Activated T-helper 1 cell treated with Interleukin-2 at 50 U/mL for 16 hours (primary cell): ENCODE results near the gene CUZD1.

ENCODE experiments used
- DNase-seq: peaks from one replicate; pipeline ENCODE4 v3.0.0-alpha.2; 2020; ENCODE audit warnings: low read depth

Gene CUZD1

GRCh38 chr10:122814493-122814892, 31.2 kb downstream of the CUZD1 start:
- no peak for DNase-seq

- DNase-seq, result no peak
These were observed 32.9 kb downstream of the CUZD1 start for GRCh38 chr10:122812751-122813150.

- DNase-seq, result no peak
These were observed 43.4 kb downstream of the CUZD1 start for GRCh38 chr10:122802282-122802681.

DNA sequence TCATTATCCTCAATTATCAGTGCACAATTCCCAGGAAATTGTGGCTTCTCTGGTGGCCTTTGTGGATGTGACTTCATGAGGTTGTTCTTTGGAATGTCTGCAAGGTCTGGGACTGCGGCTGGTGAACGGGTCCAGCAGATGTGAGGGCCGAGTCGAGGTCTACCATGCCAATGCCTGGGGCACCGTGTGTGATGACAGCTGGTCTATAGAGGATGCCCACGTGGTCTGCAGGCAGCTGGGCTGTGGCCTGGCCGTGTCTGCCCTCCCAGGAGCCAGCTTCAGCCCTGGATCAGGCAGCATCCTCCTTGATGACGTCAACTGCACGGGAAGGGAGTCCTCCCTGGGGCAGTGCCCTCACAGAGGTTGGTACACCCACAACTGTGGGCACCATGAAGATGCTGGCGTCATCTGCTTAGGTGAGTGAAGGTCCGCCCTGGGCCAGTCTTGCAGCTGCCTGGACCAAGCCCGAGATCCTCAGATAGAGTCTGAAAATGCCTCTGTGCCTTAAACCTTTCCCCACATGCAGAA, 46.9 kb downstream of the CUZD1 start:
- DNase-seq, result no peak

DNA sequence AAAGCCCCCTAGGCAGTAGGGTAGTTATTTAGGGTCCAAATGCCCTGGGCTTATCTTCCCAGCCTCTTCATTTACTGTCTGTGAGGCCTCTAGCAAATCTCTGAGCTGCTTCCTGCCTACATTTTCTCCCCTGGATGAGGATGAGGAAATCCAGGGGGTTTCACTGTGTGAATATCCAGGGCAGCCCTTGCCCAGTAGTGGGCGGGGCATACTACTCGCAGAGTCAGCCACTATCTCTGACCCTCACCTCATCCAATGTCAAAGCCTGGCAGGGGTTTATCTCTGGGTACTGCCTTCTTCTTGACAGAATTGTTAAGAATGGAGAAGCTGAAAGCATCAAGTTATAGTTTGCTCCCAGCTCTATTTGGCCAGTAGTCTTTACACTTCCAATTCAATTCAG, 48.9 kb downstream of the CUZD1 start:
- DNase-seq, result no peak

- DNase-seq, result no peak
These were observed 49.7 kb downstream of the CUZD1 start for GRCh38 chr10:122795924-122796323.

- DNase-seq, result no peak
These were observed 59.4 kb downstream of the CUZD1 start for GRCh38 chr10:122786269-122786668.

DNA sequence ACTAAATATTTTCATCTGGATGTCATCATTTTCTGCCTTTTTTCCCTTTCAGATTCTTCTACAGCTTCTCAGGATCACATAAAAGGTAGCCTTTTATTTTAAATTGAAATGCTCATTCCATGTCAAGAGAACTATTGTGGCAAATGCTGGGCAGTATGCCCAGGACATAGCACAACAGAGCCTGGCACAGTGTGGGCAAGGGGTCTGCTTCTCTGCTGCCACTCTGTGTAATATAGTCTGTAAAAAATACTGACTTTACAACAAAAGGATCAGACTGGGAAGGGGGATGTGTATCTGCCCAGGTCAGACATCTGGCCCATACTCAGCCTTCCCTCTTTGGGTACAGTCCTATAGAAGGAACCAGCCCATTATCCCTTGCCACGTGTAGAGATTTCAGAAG, 62.7 kb downstream of the CUZD1 start:
- DNase-seq, result no peak
